Upper lobe of left lung (tissue), 6 donors: Measurements from ENCODE around the gene MTIF2. TPM values are rescaled to one million over a fixed set of nuclear protein-coding genes. Genes with fewer than 3 reads are reported as not detected.
"Not testable (repeated sequence)": the region's sequence is repeated elsewhere in the genome, so short reads cannot be mapped to it uniquely, and the experiment has no call there.

Experiments
- ATAC-seq, 2 donors: fragments of 200-7000 bp; cut with Tn5 transposase; one replicate each; pipeline ENCODE4 v1.9.1; 2022; ENCODE audit warnings: mild to moderate bottlenecking in 2 of 2, moderate library complexity in 2 of 2; ENCODE audit not compliant: low FRiP score in 2 of 2
- DNase-seq, 2 donors: peaks; one replicate each; pipeline ENCODE4 v3.0.0-alpha.2; 2019 to 2020
- H3K27ac ChIP-seq, 4 donors: fragments of 200-600 bp; sonication (generic); one replicate each; pipeline ENCODE4 v1.5.1; 2016 to 2019
- H3K27me3 ChIP-seq, 4 donors: fragments of 200-600 bp; sonication (generic); one replicate each; pipeline ENCODE4 v1.5.1; 2017 to 2019
- H3K36me3 ChIP-seq, 4 donors: fragments of 200-600 bp; sonication (generic); one replicate each; pipeline ENCODE4 v1.5.1; 2016 to 2019
- H3K4me1 ChIP-seq, 4 donors: fragments of 200-600 bp; sonication (generic); one replicate each; pipeline ENCODE4 v1.5.1; 2018 to 2019
- H3K4me3 ChIP-seq, 4 donors: fragments of 200-600 bp; sonication (generic); one replicate each; pipeline ENCODE4 v1.5.1; 2017 to 2019; ENCODE audit warnings: mild to moderate bottlenecking in 2 of 4, moderate library complexity in 1 of 4
- H3K9me3 ChIP-seq, 4 donors: fragments of 200-600 bp; sonication (generic); one replicate each; pipeline ENCODE4 v1.5.1; 2018 to 2019
- CTCF ChIP-seq, 6 experiments: fragments of 450-650 bp in 4 of 6; fragments of 200-600 bp in 2 of 6; sonication (generic) in 2 of 6; IDR thresholded peaks; one replicate each; pipeline ENCODE4 v1.5.1; 2016 to 2019; ENCODE audit warnings: antibody characterized with exemption in 6 of 6
- EP300 ChIP-seq, 4 donors: sonication (generic); formaldehyde crosslinking; IDR thresholded peaks; one replicate each; pipeline ENCODE4 v1.5.1; 2017; ENCODE audit warnings: antibody characterized with exemption in 4 of 4, control low read depth in 2 of 4
- POLR2A ChIP-seq, 4 donors: fragments of 450-650 bp; IDR thresholded peaks; one replicate each; pipeline ENCODE4 v1.5.1; 2016 to 2017; ENCODE audit warnings: antibody characterized with exemption in 4 of 4, mild to moderate bottlenecking in 2 of 4
- POLR2AphosphoS5 ChIP-seq, 2 donors: sonication (generic); formaldehyde crosslinking; IDR thresholded peaks; one replicate each; pipeline ENCODE4 v1.5.1; 2017; ENCODE audit warnings: antibody characterized with exemption in 2 of 2
- WGBS, 2 donors: methylation state at CpG; one replicate each; pipeline ENCODE4 v1.1.5; 2017 to 2018; 5-methylcytosine and 5-hydroxymethylcytosine counted together
- total RNA-seq, 6 donors: library from RNA; depleted of rRNA in 4 of 6; stranded (reverse); fragments of >200 nt in 4 of 6; gene quantifications; one replicate each; pipeline versions ENCODE4 v1.1.0 to v1.2.1, GENCODE V29; 2016 to 2021
- donor health status: DM: no; HTN: no; CAD: no; lungs with moderate emphysema.
- donor health status: DM: no; HTN: yes; CAD: no; lungs with severe emphysema.

MTIF2 gene
- total RNA-seq, 6 donors from 2014 or later: 15.0 to 45.1 (median 22.8) TPM

- H3K4me3 ChIP-seq: no peak overlapping the region
- 71 to 72% methylated on average over 3 of the region's 3 CpGs for WGBS, 2 donors
Measured at GRCh38 chr2:55277310-55277709, 8.3 kb upstream of the MTIF2 start.

GRCh38 chr2:55274346-55274745, 5.3 kb upstream of the MTIF2 start:
- DNase-seq, H3K27ac ChIP-seq, H3K9me3 ChIP-seq, H3K4me1 ChIP-seq, H3K4me3 ChIP-seq, H3K36me3 ChIP-seq, ATAC-seq, H3K27me3 ChIP-seq: not testable (repeated sequence)
- 82 to 84% methylated on average over 2 of the region's 2 CpGs for WGBS, 2 donors

More at GRCh38 chr2:55277310-55277709, 8.3 kb upstream of the MTIF2 start:
- DNase-seq (no peak), ATAC-seq (no peak)
- H3K27me3 ChIP-seq: no peaks in the 10 kb centered on the region
- no peak for TF ChIP-seq EP300 (IDR thresholded peaks at IDR 0.05)
- TF ChIP-seq CTCF (IDR thresholded peaks at IDR 0.05): no peak
- no peak for TF ChIP-seq POLR2A (IDR thresholded peaks at IDR 0.05)
- TF ChIP-seq POLR2AphosphoS5 (IDR thresholded peaks at IDR 0.05): no peak
- H3K9me3 ChIP-seq: no peaks in the 10 kb centered on the region
- H3K36me3 ChIP-seq: no peaks in the 10 kb centered on the region
- H3K4me1 ChIP-seq: no peaks in the 10 kb centered on the region
- no peak overlapping the region for H3K27ac ChIP-seq

GRCh38 chr2:55269645-55269990, 587 bp upstream of the MTIF2 start:
- Histone ChIP-seq H3K27me3 (no peaks in the 10 kb centered on the region), H3K27ac (peak overlapping the region; percentile 87 to 93 (median 89)), H3K9me3 (no peaks in the 10 kb centered on the region), H3K36me3 (peaks cover 0 to 15% (median 7%) of the 10 kb centered on the region in 4 donors), H3K4me1 (peaks cover 11 to 18% (median 14%) of the 10 kb centered on the region in 4 donors), H3K4me3 (peak overlapping the region; percentile 61 to 83 (median 70))
- peak in 1 of 2 donors; percentile 10 for ATAC-seq
- TF ChIP-seq POLR2AphosphoS5 (IDR thresholded peaks at IDR 0.05): no peak
- TF ChIP-seq CTCF (IDR thresholded peaks at IDR 0.05): no peak
- no peak for TF ChIP-seq EP300 (IDR thresholded peaks at IDR 0.05)
- no peak for TF ChIP-seq POLR2A (IDR thresholded peaks at IDR 0.05)
- DNase-seq: no peak
- WGBS, 2 donors: 41 to 48% methylated on average over 7 of the region's 7 CpGs

DNA sequence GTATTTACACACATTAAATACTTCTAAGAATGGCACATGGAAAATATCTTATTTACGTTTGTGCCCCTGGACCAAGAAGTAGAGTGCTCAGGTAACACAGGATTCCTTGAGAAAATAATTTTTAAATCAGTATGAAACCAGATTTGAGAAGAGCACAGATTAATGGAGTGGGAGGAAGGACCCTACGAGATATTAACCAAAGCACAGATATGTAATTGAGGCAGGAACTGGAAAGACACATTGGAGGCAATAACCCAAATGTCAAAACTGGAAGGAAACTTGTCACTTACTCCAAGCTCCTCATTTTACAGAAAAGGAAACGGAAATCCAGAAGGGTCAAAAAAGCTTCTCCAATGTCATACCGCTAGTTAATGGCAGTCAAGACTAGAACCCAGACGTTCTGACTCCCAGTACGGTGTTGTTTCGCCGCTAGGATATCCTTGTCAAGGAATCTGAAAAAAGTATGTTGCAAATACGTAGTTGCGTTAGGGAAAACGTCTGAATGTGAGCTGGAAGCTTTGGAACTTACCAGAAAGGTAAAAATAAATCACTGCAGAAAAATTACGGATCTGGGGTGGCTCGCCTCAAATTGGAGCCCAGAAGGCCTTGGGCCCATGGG, 634 bp downstream of the MTIF2 start:
- DNase-seq: no peak
- TF ChIP-seq EP300 (IDR thresholded peaks at IDR 0.05) (no peak), CTCF (IDR thresholded peaks at IDR 0.05) (peak in 1 of 6 experiments; percentile 10)
- ATAC-seq: peak in 1 of 2 donors; percentile 1
- Histone ChIP-seq H3K36me3 (peaks cover 5 to 27% (median 16%) of the 10 kb centered on the region in 4 donors), H3K27ac (peak overlapping the region; percentile 87 to 93 (median 89)), H3K27me3 (no peaks in the 10 kb centered on the region), H3K9me3 (no peaks in the 10 kb centered on the region), H3K4me3 (peak overlapping the region; percentile 61 to 83 (median 70)), H3K4me1 (peaks cover 11 to 18% (median 14%) of the 10 kb centered on the region in 4 donors)
- 17% methylated on average over 13 of the region's 13 CpGs for WGBS, 2 donors

GRCh38 chr2:55259586-55259985, 9.4 kb downstream of the MTIF2 start:
- 94 to 95% methylated on average over 3 of the region's 3 CpGs for WGBS, 2 donors
- H3K27me3 ChIP-seq, H3K4me1 ChIP-seq, ATAC-seq, H3K9me3 ChIP-seq, H3K27ac ChIP-seq, DNase-seq, H3K4me3 ChIP-seq: not testable (repeated sequence)
- peaks cover 16 to 86% (median 44%) of the 10 kb centered on the region in 4 donors for H3K36me3 ChIP-seq

DNA sequence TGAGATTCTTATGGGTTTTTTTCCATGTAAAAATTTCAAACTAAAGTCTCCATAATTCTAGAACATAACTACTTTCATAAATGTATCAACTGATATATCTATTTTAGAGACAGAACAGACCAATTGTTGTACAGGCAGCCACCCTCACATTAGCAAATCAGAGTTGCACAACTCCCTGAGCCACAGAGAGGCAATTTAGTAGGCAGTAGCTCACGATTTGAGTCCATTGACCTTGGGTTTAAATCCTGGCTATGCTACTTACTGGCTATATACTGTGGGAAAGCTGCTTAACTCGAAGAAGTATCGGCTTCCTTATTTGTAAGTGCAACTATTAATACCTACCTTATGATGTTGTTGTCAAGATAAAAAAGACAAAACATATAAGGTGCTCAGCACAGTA, 16.2 kb downstream of the MTIF2 start:
- Histone ChIP-seq H3K4me1 (no peaks in the 10 kb centered on the region), H3K9me3 (no peaks in the 10 kb centered on the region), H3K36me3 (peaks cover 10 to 74% (median 24%) of the 10 kb centered on the region in 4 donors), H3K4me3 (no peak overlapping the region), H3K27me3 (no peaks in the 10 kb centered on the region), H3K27ac (no peak overlapping the region)
- ATAC-seq (no peak), DNase-seq (no peak)
- WGBS, 2 donors: 84 to 90% methylated on average over 3 of the region's 3 CpGs
- TF ChIP-seq CTCF (IDR thresholded peaks at IDR 0.05) (no peak), POLR2A (IDR thresholded peaks at IDR 0.05) (no peak), EP300 (IDR thresholded peaks at IDR 0.05) (no peak), POLR2AphosphoS5 (IDR thresholded peaks at IDR 0.05) (no peak)
